GM19193 (cell line): Measurements from ENCODE around the gene ZNF366.

ENCODE experiments used
- POLR2A ChIP-seq: IDR thresholded peaks from 4 replicates; pipeline ENCODE4 v1.6.1; 2011; ENCODE audit not compliant: insufficient read depth, insufficient read length; ENCODE audit errors: extremely low read depth

The ZNF366 gene

DNA sequence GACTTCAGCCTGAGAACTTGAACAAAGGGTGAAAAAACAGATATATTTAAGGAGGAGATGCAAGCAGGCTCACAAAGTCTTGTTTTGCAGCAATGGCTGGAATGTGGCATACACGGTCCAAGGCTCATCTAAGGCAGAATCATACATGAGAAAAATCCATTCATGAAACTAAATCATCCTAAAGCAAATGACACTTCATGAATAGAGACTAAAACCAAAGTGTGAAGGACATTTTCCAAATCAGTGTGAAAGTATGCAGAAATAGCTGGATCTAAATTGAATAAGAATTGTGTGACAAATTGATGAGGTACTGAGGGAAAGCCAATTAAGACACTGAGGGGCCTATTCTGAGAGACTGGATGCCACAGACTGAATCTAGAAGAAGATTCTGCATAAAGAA lies 27.3 kb downstream of the ZNF366 start:
- TF ChIP-seq POLR2A = no peak

DNA sequence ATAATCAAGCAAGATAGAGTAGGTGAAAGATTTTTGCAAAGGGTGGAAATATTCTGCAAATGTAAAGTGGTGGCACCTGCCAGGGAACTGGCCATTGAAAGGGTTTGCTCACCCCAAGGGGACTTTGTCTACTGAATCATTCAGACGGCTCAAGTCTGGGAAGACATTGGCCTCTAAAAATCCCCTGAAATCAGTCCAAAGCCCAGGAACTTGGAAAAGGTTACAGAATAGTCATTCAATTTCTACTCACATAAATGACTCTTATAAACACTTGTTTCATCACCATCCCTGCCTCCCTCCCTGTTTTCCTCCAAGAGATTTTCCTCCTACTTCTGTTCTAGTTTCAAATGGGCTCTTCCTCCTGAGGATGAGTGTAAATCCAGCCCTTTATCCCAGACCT lies 28.5 kb downstream of the ZNF366 start:
- TF ChIP-seq POLR2A = no peak

DNA sequence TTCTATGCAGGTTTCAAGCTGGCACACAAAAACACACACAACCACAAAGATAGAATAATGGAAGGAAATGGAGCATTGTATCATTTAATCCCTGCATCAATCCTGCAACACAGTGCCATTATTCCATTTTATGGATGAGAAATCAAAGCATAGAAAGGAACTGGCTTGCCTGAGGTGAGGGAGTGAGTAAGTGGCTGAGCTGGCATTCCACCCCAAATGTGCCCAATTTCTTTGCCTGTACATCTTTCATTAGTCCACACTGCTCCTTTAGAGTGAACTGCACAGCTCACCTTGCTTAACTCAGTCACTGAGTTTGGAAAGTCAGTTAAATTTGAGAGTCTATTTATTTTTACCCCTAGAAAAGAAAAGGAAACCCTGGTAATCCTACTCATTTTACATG lies 28.9 kb downstream of the ZNF366 start:
- no peak for TF ChIP-seq POLR2A

DNA sequence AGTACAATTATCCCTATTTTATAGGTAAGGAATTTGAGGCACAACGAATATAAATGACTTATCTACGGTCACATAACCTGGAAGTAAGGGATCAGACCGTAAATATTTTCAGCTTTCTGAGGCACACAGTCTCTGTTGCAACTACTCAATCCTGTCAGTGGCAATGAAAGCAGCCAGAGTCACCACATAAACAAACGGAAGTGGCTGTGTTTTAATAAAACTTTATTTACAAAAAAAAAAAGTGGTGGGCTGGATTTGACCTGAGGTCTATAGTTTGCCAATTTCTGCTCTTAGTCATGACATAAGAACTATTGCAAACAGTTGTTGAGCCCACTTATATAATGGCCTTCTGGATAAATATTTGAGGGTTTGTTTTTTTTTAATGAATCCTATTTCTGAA lies 29.6 kb downstream of the ZNF366 start:
- no peak for TF ChIP-seq POLR2A

DNA sequence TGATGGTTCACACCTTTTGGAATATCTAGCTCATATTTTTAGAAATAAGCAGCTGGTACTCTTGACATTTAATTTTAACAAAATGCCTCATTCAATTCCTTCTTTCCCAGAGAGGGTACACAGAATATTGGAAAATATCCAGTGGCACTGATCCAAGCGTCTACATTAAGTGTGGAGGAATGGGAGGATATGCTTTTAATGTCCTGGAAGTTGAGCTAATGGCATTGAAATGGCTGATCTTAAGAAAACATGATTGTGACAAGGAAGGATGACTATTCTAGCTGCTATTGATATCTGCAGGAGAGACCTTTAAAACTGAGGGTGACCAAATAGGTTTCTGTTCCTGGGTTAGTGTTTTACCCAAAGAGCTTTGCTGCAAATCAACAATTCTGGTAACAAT lies 30.0 kb downstream of the ZNF366 start:
- TF ChIP-seq POLR2A = no peak

DNA sequence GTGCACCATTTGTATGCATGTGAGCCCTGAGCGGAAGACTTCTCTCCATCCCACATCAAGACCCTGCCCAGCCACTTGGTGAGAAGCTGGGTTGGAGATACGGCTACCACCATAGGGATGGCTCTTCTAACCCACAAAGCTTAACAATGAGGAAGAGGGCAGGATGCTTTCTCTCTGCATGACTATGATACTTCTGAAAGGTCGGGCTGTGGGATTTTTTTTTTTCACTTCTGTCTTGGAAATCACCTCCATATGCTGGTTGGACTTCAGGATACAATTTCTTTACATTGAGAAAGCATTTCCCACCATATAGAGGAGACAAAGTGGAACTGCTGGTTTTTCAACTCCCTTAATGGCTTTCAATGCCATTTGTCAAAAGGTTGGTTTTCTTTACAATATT lies 30.5 kb downstream of the ZNF366 start:
- no peak for TF ChIP-seq POLR2A

DNA sequence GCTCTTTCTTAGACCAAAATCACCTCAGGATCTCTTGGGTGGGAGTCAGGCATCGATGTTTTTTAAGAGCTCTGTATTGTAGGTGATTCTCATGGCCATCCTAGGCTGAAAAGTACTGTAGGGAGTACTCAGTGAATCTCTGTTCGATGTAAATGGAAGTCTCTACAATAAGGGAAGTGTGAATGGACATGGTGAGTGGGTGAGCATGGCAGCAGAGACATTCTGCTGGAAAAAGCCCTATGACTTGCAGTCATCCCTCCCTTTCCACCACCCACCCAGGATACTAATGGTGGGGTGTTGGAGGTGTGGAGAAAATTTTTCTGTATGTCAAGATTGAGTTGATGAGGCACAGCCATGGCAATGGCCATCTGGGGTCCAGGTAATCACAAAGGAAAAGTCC lies 30.9 kb downstream of the ZNF366 start:
- TF ChIP-seq POLR2A = no peak

DNA sequence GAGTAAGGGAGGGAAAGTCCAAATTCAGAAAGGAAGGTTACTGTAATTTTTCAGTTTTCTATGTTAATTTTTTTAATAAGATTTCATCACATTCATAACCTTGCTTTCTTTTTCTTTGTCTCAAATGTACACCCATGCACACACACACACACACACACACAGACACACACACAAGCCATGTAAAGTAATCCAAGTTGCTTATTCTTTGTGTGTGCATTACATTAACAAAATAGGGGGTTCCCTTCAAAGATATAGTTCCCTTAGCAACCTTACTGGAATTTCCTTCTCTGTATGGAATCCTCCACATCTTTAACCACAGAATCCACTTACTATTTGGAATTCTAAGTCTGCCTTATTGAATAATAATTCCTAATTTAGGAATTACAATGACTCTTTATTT lies 32.7 kb downstream of the ZNF366 start:
- TF ChIP-seq POLR2A = no peak

DNA sequence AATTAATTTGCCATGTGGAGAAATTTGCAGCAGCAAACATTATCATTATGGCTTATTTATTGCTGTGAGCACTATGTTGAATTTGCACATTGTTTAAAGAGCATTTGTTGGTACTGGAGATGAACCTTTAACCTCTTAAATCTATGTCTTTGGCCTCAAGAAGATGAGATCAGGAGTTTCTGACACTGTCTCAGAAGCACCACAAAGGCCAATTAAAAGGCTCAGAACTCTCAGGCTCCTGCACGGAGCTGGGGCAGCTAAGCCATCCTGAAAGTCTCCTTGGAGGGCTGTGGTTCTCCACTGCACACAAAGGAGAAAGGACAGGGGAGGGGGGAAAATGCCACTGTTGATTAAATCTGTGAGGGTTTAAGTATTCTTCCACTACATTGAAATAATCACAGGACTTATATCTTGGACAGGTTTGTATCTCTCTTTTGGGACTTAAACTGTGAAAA lies 33.1 kb downstream of the ZNF366 start:
- TF ChIP-seq POLR2A = no peak

DNA sequence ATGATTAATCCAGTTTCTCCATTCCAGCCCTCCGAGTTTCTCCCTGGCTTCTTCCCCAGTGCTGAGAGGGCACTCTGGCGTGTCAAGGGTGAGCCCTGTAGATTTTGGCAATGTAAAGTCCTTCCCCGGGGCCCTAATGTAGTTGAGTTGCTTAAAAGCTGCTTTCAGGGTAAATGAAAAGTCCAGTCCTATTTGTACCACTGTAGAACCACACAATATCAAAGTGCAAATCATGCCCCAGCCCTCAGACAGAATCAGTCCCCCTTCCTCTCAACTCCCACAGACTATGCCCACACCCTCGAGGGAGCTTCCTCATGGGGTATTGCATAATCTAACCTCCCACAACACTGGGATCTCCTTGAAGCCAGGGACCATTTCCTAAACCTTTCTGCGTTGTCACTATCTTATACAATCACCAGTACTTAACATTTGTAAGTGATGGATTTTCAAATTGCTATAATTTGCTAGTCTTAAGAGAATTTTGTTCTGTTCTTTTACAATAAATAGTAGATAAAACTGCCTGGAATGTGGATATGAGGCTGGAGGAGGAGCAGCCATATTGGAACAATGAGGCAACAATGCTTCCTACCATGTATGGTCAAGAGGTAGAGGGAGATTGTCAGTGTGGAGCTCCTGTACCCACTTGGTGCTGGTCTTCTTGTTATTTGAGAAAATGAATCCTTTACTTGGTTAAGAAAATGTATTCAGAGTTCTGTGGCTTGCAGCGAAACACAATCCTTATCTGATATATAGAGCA lies 34.4 kb downstream of the ZNF366 start:
- TF ChIP-seq POLR2A = no peak

DNA sequence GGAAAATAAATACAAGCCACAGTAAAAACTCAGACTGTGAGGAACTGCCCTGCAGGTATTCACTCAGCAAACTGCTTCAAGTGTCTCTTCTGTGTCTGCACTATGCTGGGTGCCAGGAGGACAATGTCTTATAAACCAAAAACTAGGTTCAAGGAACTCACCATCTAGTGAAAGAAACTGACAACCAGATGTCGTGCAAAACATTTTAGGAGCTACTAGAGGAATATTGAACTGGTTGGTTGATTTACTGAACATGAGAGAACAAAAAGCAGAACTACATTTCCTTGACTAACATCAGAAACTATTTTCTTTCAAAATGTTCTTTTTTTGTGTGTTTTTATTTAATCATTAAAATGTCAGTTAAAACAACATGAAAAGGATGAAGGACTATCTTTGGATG lies 35.2 kb downstream of the ZNF366 start:
- no peak for TF ChIP-seq POLR2A

DNA sequence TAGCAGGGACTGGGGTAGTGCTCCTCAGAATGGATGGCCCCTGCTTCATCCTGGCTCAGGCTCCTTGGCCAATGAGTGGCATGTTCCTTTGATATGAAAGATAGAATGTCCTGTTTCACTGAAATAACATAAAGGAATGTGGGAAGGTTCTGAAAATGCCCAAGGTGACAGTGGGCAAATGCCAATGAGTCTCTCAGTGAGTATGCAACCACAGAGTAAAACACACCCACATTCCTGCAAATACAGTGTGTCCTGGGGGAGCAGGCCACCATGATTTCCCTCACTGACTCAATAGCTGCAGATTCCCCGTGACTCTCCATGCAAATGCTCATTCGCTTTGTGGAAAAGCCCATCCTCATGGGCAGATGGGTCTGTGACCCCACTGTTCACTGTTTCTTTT lies 36.4 kb downstream of the ZNF366 start:
- TF ChIP-seq POLR2A = no peak

DNA sequence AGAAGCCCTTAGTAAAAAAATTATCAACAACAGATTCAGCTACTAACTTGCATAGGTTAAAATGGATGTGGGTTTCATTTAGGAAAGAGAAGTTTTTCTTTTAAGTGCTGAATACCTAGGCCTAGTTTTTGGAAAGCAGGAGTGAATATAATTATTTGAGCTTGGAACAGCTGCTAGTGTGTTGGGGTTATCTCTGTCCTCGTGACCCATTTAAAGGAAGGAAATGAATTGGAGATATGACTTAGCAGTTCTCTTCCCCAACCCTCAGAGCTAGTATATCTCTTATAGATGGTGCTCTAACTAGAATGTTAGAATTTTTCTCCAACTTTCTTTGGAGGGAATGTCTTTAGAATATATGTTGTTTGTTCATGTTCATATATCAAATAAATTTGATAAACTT lies 38.6 kb downstream of the ZNF366 start:
- TF ChIP-seq POLR2A = no peak

DNA sequence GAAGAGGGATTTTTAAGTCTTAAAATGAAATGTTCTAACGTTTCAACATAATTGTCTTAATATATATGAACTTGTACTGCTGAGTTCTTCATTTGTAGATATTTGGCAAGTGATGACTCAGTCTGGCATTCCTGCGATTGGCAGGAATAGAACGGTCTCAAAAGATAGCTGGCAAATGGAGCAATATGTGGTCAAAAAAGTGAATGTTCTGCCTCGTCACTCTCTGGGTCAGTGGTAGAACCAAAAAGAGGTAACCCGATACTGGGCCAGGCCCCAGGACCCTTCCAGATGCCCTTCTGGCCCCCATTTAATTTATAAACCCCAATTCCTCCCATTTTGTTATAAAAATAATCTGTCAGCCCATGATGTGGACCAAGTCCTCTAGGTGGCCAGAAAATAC lies 39.2 kb downstream of the ZNF366 start:
- no peak for TF ChIP-seq POLR2A

DNA sequence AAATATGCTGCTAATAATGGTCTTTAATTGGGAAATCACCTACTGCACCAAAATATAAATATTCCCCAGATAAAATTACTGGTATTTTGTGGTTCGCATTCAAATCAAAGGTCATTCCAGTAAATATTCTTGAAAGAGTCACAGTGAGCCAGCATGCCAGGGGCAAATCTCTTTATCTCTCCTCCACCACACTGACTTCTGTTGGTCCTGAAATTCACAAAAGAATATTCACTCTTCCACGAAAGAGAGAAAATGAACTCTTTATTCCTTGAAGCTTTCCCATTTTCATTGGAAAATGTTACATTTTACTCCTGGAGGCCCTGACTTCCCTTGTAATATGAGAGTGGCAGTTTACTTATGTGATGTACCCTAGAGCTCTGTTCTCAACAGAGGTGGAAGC lies 39.7 kb downstream of the ZNF366 start:
- TF ChIP-seq POLR2A = no peak

DNA sequence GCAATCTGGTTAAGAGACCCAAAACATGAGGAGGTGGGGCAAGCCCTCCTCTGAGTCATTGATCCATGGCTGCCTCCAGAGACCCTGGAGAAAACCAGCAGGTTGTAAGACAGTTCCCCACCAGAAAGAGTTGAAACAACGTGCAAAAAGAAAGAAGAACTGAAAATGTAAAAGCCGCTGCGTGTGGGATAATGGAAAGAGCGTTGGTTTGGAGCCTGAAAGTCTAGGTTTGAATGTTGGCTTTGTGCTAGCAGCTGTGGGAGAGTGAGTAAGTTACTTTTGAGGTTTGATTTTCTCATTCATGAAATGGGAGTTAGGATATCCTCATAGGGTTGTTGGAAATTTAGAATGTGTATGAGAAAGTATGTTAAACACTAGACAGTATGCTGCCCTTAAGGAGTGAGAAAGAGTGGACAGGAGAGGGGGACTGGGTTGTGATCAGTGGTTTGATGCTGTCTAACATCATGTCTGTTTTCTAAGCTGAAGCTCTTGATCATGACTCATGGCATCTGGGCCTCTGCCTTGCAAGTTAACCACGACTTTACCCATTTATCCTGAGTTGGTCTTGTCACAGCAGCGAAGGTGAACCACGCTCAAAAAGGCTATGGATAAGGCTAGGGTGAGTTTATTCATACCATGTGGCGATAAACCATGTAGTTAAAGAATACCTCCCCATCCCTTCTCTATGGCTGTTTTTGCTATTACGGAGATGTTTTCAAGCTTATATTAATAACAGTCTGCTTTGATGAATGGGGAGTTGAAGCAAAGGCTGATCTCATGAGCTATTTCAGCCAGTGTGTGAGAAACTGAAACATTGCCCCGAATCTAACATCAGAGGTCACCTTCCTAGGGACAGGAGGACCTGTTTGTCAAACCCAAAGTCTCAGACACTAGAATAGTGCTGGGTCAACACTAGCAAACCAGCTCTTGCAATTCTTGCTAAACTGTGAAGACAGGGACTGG lies 41.3 kb downstream of the ZNF366 start:
- peak; percentile 39 for TF ChIP-seq POLR2A
